Tongue (tissue), 2 donors: Measurements from ENCODE around the gene RMI1. TPM values are rescaled to one million over a fixed set of nuclear protein-coding genes. Genes with fewer than 3 reads are reported as not detected.
"Not testable (repeated sequence)": the region's sequence is repeated elsewhere in the genome, so short reads cannot be mapped to it uniquely, and the experiment has no call there.

Source experiments
- DNase-seq: peaks from one replicate; pipeline ENCODE4 v3.0.0-alpha.2; 2015
- total RNA-seq: library from RNA; depleted of rRNA; stranded (reverse); fragments of >200 nt; gene quantifications from one replicate; pipeline ENCODE4 v1.2.3, GENCODE V29; 2014

The RMI1 gene
- total RNA-seq, result 12.7 TPM

- peak; percentile 100 for DNase-seq
Measured at GRCh38 chr9:83980395-83981125, at the start of gene RMI1. TSS of gene RMI1 (plus strand) at chr9:83980805. CDS start at chr9:84000987, 20,182 bp downstream.

GRCh38 chr9:83930881-83931280 is 49.7 kb upstream of the RMI1 start:
- DNase-seq, result no peak

- no peak for DNase-seq
Measured at GRCh38 chr9:83932011-83932410, 48.6 kb upstream of the RMI1 start.

GRCh38 chr9:83932851-83933250 is 47.8 kb upstream of the RMI1 start:
- no peak for DNase-seq

- DNase-seq, result no peak
Measured at GRCh38 chr9:83933790-83934189, 46.8 kb upstream of the RMI1 start.

GRCh38 chr9:83934569-83935275 is 45.9 kb upstream of the RMI1 start:
- DNase-seq, result no peak

- DNase-seq, result peak; percentile 66
Measured at GRCh38 chr9:83935276-83935935, 45.2 kb upstream of the RMI1 start.

- DNase-seq, result no peak
Measured at GRCh38 chr9:83936523-83936922, 44.1 kb upstream of the RMI1 start.

GRCh38 chr9:83937861-83938455 is 42.6 kb upstream of the RMI1 start:
- DNase-seq, result peak; percentile 85

- no peak for DNase-seq
Measured at GRCh38 chr9:83940590-83941303, 39.9 kb upstream of the RMI1 start.

- DNase-seq, result not testable (repeated sequence)
Measured at GRCh38 chr9:83948096-83948495, 32.5 kb upstream of the RMI1 start.

GRCh38 chr9:83956086-83956435 is 24.5 kb upstream of the RMI1 start:
- DNase-seq, result no peak

- peak; percentile 85 for DNase-seq
Measured at GRCh38 chr9:83956436-83957247, 24.0 kb upstream of the RMI1 start.

- DNase-seq, result no peak
Measured at GRCh38 chr9:83957248-83957513, 23.4 kb upstream of the RMI1 start.

GRCh38 chr9:83959061-83959460 is 21.5 kb upstream of the RMI1 start:
- peak; percentile 29 for DNase-seq

- DNase-seq, result no peak
Measured at GRCh38 chr9:83960991-83961390, 19.6 kb upstream of the RMI1 start.

- no peak for DNase-seq
Measured at GRCh38 chr9:83962165-83962564, 18.4 kb upstream of the RMI1 start.

GRCh38 chr9:83964973-83965349 is 15.6 kb upstream of the RMI1 start:
- DNase-seq, result peak; percentile 26

- DNase-seq, result peak; percentile 50
Measured at GRCh38 chr9:83965350-83966208, 15.0 kb upstream of the RMI1 start.

GRCh38 chr9:83966209-83966582 is 14.4 kb upstream of the RMI1 start:
- DNase-seq, result no peak

GRCh38 chr9:83967073-83967472 is 13.5 kb upstream of the RMI1 start:
- DNase-seq, result no peak
